Measurements from ENCODE around the gene EIF2B5.

DNA sequence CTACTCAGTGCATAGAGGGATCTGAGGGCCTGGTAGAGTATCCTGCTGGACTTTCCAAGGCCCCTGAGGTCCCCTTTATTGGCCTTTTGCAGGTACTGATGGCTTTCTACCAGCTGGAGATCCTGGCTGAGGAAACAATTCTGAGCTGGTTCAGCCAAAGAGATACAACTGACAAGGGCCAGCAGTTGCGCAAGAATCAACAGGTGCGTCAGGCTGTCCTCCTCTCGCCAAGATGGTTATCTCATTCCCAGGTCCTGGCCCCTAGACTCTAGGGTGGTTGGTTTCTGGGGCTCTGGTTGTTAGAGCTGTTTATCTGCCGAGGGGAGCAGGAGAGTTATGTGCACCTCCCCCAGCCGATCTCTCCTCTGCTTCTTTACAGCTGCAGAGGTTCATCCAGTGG, 9.3 kb downstream of the EIF2B5 start:
- TF ChIP-seq POLR2A (IDR thresholded peaks at IDR 0.05; ENCODE audit: low read depth, low read length) (no peak), POLR2AphosphoS5 (IDR thresholded peaks at IDR 0.05; ENCODE audit: low read depth, low read length) (no peak)
